ENCODE results near the gene GABRP.

DNA sequence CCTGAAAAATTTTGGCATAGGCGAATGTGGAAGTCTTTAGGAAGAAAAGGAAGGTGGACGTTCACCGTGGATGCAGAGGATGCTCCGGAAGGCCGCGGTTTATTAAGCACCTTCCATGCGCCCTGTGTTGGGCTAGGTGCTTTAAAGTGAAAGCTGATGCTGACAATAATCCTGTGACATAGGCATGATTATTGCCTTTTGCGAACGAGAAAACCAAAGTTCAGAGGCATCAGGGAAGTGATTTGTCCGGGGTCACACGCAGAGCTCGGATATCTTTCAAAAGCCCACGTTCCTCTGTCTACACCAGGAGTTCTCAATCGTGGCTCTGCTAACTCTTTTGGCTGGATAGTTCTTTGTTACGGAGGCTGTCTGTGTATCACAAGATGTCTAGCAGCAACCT lies 12.0 kb upstream of the GABRP start:
- TF ChIP-seq POLR2A (IDR thresholded peaks at IDR 0.05), result no peak
- TF ChIP-seq, protein P1, sequence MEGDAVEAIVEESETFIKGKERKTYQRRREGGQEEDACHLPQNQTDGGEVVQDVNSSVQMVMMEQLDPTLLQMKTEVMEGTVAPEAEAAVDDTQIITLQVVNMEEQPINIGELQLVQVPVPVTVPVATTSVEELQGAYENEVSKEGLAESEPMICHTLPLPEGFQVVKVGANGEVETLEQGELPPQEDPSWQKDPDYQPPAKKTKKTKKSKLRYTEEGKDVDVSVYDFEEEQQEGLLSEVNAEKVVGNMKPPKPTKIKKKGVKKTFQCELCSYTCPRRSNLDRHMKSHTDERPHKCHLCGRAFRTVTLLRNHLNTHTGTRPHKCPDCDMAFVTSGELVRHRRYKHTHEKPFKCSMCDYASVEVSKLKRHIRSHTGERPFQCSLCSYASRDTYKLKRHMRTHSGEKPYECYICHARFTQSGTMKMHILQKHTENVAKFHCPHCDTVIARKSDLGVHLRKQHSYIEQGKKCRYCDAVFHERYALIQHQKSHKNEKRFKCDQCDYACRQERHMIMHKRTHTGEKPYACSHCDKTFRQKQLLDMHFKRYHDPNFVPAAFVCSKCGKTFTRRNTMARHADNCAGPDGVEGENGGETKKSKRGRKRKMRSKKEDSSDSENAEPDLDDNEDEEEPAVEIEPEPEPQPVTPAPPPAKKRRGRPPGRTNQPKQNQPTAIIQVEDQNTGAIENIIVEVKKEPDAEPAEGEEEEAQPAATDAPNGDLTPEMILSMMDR (IDR thresholded peaks at IDR 0.05), result no peak
